ENCODE results near the gene THAP4.

The THAP4 gene

GRCh38 chr2:241561832-241562231 is 75.1 kb downstream of the THAP4 start:
- DNase-seq, result no peak

GRCh38 chr2:241560883-241561474 is 76.0 kb downstream of the THAP4 start:
- DNase-seq, result no peak

- no peak for DNase-seq
Measured at GRCh38 chr2:241560162-241560882, 76.6 kb downstream of the THAP4 start.

DNA sequence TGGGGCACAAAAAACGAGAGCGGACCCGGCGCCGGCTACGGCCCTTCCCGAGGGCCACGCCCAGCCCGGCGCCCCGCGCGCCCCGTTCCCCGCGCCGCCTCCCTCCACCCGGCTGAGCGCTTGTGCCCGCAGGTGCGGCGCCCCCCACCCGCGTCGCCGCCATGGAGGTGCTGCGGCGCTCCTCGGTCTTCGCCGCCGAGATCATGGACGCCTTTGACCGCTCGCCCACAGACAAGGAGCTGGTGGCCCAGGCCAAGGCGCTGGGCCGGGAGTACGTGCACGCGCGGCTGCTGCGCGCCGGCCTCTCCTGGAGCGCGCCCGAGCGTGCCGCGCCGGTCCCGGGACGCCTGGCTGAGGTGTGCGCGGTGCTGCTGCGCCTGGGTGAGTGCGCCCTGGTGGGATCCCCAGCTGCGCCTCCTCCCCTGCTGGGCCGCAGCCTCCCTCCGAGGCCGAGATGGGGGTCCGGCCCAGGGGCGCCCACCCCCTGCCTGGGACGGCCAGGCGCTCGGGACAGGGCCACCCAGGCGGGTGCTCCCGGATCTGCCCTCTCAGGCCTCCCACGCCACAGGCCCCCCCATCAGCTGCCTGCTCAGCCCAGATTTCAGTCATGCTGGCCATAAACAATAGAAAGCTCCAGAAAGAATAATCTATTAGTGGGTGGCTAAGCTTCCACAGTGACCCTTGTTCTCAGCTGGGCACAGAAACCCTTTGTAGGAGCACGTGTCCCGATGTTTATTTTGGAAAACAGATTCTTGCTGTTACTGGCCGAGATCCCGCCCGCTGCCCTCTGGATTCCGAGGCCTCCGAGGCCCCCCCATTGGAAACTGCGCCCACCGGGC is 77.4 kb downstream of the THAP4 start:
- DNase-seq, result no peak

DNA sequence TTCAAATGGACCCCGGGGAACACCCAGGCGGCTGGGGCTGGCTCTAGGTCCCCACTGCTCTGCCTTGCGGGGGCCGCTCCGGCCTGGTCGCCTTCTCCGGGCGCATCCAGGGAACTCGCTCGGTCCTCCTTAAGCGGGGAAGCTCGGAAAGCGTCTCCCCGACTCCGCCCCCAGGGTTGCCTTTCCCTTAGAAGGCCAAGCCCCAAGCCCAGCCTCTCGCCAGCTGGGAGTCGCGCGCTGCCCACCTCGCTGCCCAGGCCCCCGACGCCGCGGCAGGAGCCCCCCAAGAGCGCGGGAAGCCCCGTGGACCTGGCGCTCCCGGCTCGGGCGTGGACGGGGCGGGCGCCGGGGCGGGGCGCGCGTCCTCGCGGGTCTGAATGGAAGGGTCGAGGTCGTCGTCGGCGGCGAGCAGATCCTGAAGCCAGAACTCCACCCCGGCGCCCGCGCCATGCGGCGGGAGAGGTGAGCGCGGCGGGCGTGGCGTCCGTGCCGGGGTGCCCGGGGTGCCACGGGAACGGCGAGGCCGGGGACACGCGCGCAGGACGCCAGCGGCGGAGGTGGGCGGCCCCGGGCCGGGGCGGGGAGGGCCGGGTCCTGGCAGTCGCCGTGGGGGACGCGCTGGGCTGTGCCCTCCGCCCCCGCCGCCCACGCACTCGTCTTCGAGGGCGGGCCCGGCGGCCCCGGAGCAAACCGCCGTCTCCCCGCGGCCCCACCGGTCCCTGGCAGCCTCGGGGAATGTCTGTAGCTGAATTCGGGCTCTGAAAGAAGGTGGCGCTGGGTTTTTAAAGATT is 78.2 kb downstream of the THAP4 start, which contains the start of gene BOK:
TSS of gene BOK (plus strand) at position 214 of the 791 bp plus-strand sequence. CDS start 739 bp downstream, outside the sequence.
- DNase-seq, result no peak

DNA sequence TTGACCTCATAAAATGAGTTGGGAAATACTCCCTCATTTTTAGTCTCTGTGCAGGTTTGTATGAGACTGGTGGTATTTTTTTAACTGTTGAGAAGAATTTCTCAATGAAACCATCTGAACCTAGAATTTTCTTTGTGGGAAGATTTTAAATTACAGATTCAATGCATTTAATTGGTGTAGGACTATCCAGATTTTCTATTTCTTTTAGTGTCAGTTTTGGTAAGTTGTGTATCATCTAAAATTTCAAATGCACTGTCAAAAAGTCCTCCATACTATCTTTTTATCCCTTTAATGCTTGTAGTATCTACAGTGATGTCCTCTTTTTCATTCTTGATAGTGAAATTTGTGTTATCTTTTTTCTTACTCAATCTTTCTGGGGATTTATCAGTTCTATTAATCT is 80.2 kb downstream of the THAP4 start:
- DNase-seq, result no peak

- no peak for DNase-seq
Measured at GRCh38 chr2:241555711-241556110, 81.2 kb downstream of the THAP4 start.

DNA sequence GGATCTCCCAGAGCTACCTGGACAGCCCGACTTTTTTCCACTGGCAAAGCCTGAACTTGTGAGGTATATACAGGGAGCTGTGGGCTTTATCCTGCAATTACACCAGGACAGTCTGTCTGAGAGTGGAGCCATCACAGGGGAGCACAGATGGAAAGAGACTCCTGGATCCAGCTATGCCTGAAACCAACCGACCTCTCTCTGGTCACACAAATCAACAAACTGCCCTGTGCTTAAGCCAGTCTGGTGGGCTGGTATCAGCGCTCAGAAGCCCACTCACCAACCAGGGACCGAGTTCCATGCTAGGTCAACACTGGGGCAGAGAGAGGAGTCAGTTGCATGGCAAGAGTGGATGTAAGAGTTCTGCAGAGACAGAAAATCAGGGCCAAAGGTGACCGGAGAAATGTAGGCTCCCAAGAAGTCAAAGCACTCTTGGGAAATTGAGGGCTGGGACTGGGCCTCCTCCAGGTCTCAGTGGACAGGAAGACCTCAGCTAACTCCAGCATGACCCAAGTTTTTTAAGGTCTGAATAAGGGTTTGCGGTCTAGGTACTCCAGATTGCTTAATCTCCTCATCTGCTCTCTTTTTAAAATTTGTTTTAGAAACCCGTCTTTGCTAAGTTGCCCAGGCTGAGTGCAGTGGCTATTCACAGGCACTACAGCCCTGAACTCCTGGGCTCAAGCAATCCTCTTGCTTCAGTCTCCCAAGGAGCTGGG is 82.2 kb downstream of the THAP4 start:
- no peak for DNase-seq

DNA sequence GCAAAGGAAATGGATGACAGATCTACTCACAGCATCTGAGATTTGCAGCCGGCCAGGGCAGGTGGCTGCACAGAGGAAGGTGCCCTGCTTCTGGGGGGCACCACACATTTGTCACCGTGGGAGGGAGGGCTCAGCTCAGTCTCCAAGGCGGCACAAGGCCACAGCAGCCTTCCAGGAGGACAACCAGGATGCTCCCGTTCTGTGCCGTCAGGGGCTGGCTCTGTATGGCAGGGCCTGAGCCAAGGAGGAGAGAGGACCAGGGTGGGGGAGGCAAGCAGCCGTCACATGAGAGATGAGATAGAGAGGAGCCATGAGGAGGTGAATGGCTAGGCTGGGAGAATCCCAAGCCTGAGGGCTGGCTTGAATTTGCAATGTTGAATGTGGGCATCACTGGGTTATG is 83.0 kb downstream of the THAP4 start:
- DNase-seq, result no peak

GRCh38 chr2:241553512-241553830 is 83.5 kb downstream of the THAP4 start:
- DNase-seq, result no peak

DNA sequence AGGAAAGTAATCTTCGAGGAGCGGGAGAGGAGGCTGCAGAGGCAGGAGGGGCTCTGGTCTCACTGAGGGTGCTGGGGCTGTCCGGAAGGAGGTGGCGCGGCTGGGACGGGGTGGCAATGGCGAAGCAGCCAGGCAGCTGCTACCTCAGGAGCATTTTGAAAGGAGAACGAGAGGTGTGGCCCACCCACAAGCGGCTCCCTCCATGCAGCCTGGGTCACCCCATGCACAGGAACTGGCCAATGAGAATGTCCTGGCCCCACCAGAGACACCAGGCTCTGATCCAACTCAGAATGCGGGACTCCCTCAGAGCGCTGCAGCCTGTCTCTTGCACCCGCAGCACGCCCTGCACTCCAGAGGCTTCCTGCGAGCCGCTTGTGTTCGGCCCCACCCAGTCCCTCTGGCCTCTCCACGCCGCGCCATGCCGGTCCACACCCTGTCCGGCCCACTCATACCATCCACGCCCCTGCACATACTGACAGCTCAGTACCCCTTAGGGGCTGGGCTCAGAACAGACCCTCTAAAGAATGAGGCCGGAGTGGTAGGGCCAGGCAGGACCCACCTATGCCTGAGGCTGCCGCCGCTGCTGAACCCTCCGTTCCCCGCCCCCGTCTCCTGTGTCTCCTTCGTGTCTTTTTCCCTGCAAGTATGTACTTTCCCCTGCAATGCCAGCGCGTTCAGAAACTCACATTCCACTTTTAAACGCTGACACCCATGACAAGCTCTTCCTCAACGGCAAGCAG is 84.8 kb downstream of the THAP4 start:
- no peak for DNase-seq

GRCh38 chr2:241551599-241551997 is 85.4 kb downstream of the THAP4 start:
- no peak for DNase-seq

- DNase-seq, result no peak
Measured at GRCh38 chr2:241550616-241551580, 86.1 kb downstream of the THAP4 start.

- DNase-seq, result no peak
Measured at GRCh38 chr2:241548451-241548835, 88.5 kb downstream of the THAP4 start.

- DNase-seq, result no peak
Measured at GRCh38 chr2:241547781-241548450, 89.0 kb downstream of the THAP4 start.

DNA sequence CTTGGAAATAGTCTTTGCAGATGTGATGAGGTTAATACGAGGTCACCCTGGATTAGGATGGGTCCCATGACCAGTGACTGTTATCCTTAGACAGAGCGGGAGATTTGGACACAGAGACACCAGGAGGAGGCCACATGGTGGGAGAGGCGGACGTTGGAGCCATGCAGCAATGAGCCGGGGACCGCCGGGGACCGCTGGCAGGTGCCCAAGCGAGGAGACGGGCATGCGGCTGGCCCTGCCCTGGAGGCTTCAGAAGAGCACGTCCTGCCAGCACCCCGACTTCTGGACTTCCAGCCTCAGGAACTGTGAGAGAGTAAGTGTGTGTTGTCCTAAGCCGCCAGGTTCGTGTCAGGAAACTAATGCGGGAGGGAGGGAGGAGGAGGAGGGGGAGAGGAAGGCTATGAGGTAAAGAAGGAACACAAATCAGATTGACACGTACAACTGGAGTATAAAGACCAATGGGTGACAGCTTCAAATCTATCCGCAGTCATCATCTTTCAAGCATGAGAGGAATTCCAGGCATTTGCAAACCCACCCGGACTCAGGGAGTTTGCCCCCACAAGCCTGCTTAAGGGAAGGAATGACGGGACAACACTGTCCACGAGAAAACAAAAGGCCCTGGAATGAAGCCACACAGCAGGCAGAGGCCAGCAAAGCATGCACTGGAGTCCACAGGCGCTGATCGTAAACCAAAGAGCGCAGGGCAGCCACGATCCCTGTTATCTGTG is 90.0 kb downstream of the THAP4 start:
- no peak for DNase-seq

- DNase-seq, result no peak
Measured at GRCh38 chr2:241545523-241546473, 91.2 kb downstream of the THAP4 start.

- DNase-seq, result no peak
Measured at GRCh38 chr2:241545106-241545505, 91.9 kb downstream of the THAP4 start.
